Measurements from ENCODE around the gene ERLEC1.

DNA sequence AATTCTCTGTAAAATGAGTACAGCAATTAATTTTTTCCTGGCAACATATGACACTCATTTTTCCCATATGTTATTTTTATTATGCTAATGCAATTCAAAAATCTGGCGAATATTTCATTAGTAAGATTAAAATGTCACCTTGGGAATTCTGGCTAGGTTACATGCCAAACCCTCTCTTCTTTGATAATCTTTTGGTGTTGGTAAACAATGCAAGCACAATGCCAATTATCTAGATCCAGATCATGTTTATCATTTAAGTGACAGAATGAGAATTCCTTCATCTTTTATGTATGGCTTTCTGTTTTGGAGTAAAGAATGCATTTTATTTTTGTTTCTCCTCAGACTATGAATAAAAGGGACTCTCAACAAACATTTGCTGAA, 39.2 kb downstream of the ERLEC1 start:
- TF ChIP-seq, protein P1, sequence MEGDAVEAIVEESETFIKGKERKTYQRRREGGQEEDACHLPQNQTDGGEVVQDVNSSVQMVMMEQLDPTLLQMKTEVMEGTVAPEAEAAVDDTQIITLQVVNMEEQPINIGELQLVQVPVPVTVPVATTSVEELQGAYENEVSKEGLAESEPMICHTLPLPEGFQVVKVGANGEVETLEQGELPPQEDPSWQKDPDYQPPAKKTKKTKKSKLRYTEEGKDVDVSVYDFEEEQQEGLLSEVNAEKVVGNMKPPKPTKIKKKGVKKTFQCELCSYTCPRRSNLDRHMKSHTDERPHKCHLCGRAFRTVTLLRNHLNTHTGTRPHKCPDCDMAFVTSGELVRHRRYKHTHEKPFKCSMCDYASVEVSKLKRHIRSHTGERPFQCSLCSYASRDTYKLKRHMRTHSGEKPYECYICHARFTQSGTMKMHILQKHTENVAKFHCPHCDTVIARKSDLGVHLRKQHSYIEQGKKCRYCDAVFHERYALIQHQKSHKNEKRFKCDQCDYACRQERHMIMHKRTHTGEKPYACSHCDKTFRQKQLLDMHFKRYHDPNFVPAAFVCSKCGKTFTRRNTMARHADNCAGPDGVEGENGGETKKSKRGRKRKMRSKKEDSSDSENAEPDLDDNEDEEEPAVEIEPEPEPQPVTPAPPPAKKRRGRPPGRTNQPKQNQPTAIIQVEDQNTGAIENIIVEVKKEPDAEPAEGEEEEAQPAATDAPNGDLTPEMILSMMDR (conservative IDR thresholded peaks at IDR 0.05) = no peak
- no peak for TF ChIP-seq EZH2 (IDR thresholded peaks at IDR 0.05; ENCODE audit: low read depth)

Data from PC-9 (cell line).